Activated naive CD4-positive, alpha-beta T cell treated with anti-CD3 and anti-CD28 coated beads, Interleukin-2, amount 10 ng/mL, durations not matched to agents 7 days and 5 days (primary cell): ENCODE data around the gene CSTPP1.
A peak's percentile ranks its signal among the peaks of the same experiment; 100 is the strongest.

Experiments used
- CTCF ChIA-PET: fragments of 350-600 bp; sonication (Branson Sonifier 250); formaldehyde crosslinking; loops from one replicate; lab custom pipeline; 2021; ENCODE audit warnings: antibody characterized with exemption; lab: Charles Lee
- DNase-seq: peaks from one replicate; pipeline ENCODE4 v3.0.0-alpha.2; 2020
- H3K27ac Mint-ChIP-seq: one replicate; pipeline ENCODE4 v1.8.0; 2021; ENCODE audit warnings: mild to moderate bottlenecking, moderate library complexity, mixed read lengths
- H3K27me3 Mint-ChIP-seq: one replicate; pipeline ENCODE4 v1.8.0; 2021; ENCODE audit warnings: mild to moderate bottlenecking, mixed read lengths
- H3K36me3 Mint-ChIP-seq: one replicate; pipeline ENCODE4 v1.8.0; 2021; ENCODE audit warnings: mixed read lengths
- H3K4me1 Mint-ChIP-seq: one replicate; pipeline ENCODE4 v1.8.0; 2021; ENCODE audit warnings: mixed read lengths
- H3K4me3 Mint-ChIP-seq: one replicate; pipeline ENCODE4 v1.8.0; 2021; ENCODE audit warnings: mild to moderate bottlenecking, moderate library complexity, mixed read lengths
- H3K9me3 Mint-ChIP-seq: one replicate; pipeline ENCODE4 v1.8.0; 2021; ENCODE audit warnings: mixed read lengths

Gene CSTPP1

GRCh38 chr11:47177846-47178245, 241.3 kb downstream of the CSTPP1 start:
- Mint-ChIP-seq H3K4me1 (peaks cover 44% of the 10 kb centered on the region), H3K4me3 (peak overlapping the region; percentile 96), H3K36me3 (peaks cover 15% of the 10 kb centered on the region), H3K9me3 (no peaks in the 10 kb centered on the region), H3K27ac (peak overlapping the region; percentile 100), H3K27me3 (no peaks in the 10 kb centered on the region)
- CTCF ChIA-PET, result interaction anchor here (0.6 to 3.4 kb wide), 19 partner anchors 9 to 444 kb away, joined by 3 to 32 read pairs (median 3); partner anchors contain the start of genes ACP2 and DDB2
- no peak for DNase-seq

GRCh38 chr11:47178316-47178715, 241.8 kb downstream of the CSTPP1 start:
- Mint-ChIP-seq H3K9me3 (no peaks in the 10 kb centered on the region), H3K4me1 (peaks cover 39% of the 10 kb centered on the region), H3K36me3 (peaks cover 10% of the 10 kb centered on the region), H3K27me3 (peaks cover under 1% of the 10 kb centered on the region), H3K4me3 (no peak overlapping the region), H3K27ac (peak overlapping the region; percentile 100)
- CTCF ChIA-PET, result interaction anchor here (0.6 to 3.4 kb wide), 18 partner anchors 36 to 444 kb away, joined by 3 to 32 read pairs (median 4); partner anchors contain the start of genes ACP2 and DDB2
- no peak for DNase-seq

- Mint-ChIP-seq H3K36me3 (peaks cover 5% of the 10 kb centered on the region), H3K4me3 (no peak overlapping the region), H3K4me1 (peaks cover 32% of the 10 kb centered on the region), H3K27me3 (peaks cover 7% of the 10 kb centered on the region), H3K27ac (peak overlapping the region; percentile 72), H3K9me3 (no peaks in the 10 kb centered on the region)
- DNase-seq, result no peak
- CTCF ChIA-PET, result interaction anchor here (0.6 to 3.4 kb wide), 24 partner anchors 14 to 487 kb away, joined by 3 to 32 read pairs (median 4); partner anchors contain the start of genes ACP2 and DDB2
Observed at GRCh38 chr11:47178737-47179654, 242.4 kb downstream of the CSTPP1 start.

- Mint-ChIP-seq H3K27me3 (peaks cover 14% of the 10 kb centered on the region), H3K27ac (peak overlapping the region; percentile 72), H3K4me3 (no peak overlapping the region), H3K4me1 (peaks cover 31% of the 10 kb centered on the region), H3K9me3 (no peaks in the 10 kb centered on the region), H3K36me3 (peaks cover 5% of the 10 kb centered on the region)
- peak; percentile 69 for DNase-seq
- CTCF ChIA-PET, result interaction anchor here (1.0 to 3.4 kb wide), 12 partner anchors 14 to 275 kb away, joined by 3 to 32 read pairs (median 4); partner anchors contain the start of genes ACP2, DDB2 and NR1H3
Observed at GRCh38 chr11:47179655-47179991, 243.1 kb downstream of the CSTPP1 start.

GRCh38 chr11:47180006-47180787, 243.6 kb downstream of the CSTPP1 start:
- Mint-ChIP-seq H3K36me3 (peaks cover 5% of the 10 kb centered on the region), H3K4me3 (no peak overlapping the region), H3K27me3 (peaks cover 20% of the 10 kb centered on the region), H3K4me1 (peaks cover 28% of the 10 kb centered on the region), H3K9me3 (no peaks in the 10 kb centered on the region), H3K27ac (no peak overlapping the region)
- CTCF ChIA-PET, result interaction anchor here (0.9 to 3.4 kb wide), 13 partner anchors 13 to 275 kb away, joined by 3 to 32 read pairs (median 4); partner anchors contain the start of genes ACP2, DDB2 and NR1H3
- no peak for DNase-seq

GRCh38 chr11:47181271-47181670, 244.7 kb downstream of the CSTPP1 start:
- H3K27ac Mint-ChIP-seq, result no peak overlapping the region
- H3K4me3 Mint-ChIP-seq, result no peak overlapping the region
- H3K27me3 Mint-ChIP-seq, result peaks cover 26% of the 10 kb centered on the region
- peaks cover 2% of the 10 kb centered on the region for H3K36me3 Mint-ChIP-seq
- DNase-seq, result no peak
- CTCF ChIA-PET, result interaction anchor here (0.9 to 1.4 kb wide), 4 partner anchors 34 to 78 kb away, joined by 3 to 4 read pairs (median 4); partner anchors contain the start of genes ACP2, DDB2 and NR1H3
- peaks cover 19% of the 10 kb centered on the region for H3K4me1 Mint-ChIP-seq
- H3K9me3 Mint-ChIP-seq, result no peaks in the 10 kb centered on the region

GRCh38 chr11:47182380-47182779, 245.8 kb downstream of the CSTPP1 start:
- no peak overlapping the region for H3K4me3 Mint-ChIP-seq
- no peaks in the 10 kb centered on the region for H3K9me3 Mint-ChIP-seq
- CTCF ChIA-PET, result interaction anchor here (0.6 kb wide), 1 partner anchor 77 kb away, joined by 3 read pairs; no protein-coding TSS in a partner anchor
- peaks cover 20% of the 10 kb centered on the region for H3K4me1 Mint-ChIP-seq
- no peaks in the 10 kb centered on the region for H3K36me3 Mint-ChIP-seq
- H3K27me3 Mint-ChIP-seq, result peaks cover 37% of the 10 kb centered on the region
- no peak for DNase-seq
- H3K27ac Mint-ChIP-seq, result no peak overlapping the region

- no peaks in the 10 kb centered on the region for H3K9me3 Mint-ChIP-seq
- DNase-seq, result no peak
- H3K27ac Mint-ChIP-seq, result no peak overlapping the region
- CTCF ChIA-PET, result interaction anchor here (0.8 kb wide), 1 partner anchor 75 kb away, joined by 3 read pairs; the partner anchor contains the start of gene NR1H3
- no peaks in the 10 kb centered on the region for H3K36me3 Mint-ChIP-seq
- H3K4me3 Mint-ChIP-seq, result no peak overlapping the region
- peaks cover 16% of the 10 kb centered on the region for H3K4me1 Mint-ChIP-seq
- peaks cover 45% of the 10 kb centered on the region for H3K27me3 Mint-ChIP-seq
Observed at GRCh38 chr11:47183031-47183856, 246.7 kb downstream of the CSTPP1 start.

- peaks cover 53% of the 10 kb centered on the region for H3K27me3 Mint-ChIP-seq
- DNase-seq, result no peak
- H3K4me1 Mint-ChIP-seq, result peaks cover 16% of the 10 kb centered on the region
- H3K36me3 Mint-ChIP-seq, result no peaks in the 10 kb centered on the region
- H3K27ac Mint-ChIP-seq, result no peak overlapping the region
- no peaks in the 10 kb centered on the region for H3K9me3 Mint-ChIP-seq
- no peak overlapping the region for H3K4me3 Mint-ChIP-seq
- CTCF ChIA-PET, result interaction anchor here (0.8 to 1.7 kb wide), 2 partner anchors 74 to 76 kb away, joined by 3 to 5 read pairs; partner anchors contain the start of gene NR1H3
Observed at GRCh38 chr11:47183969-47184368, 247.4 kb downstream of the CSTPP1 start.

GRCh38 chr11:47184711-47185304, 248.2 kb downstream of the CSTPP1 start:
- no peaks in the 10 kb centered on the region for H3K36me3 Mint-ChIP-seq
- H3K27me3 Mint-ChIP-seq, result peaks cover 59% of the 10 kb centered on the region
- no peak overlapping the region for H3K4me3 Mint-ChIP-seq
- DNase-seq, result no peak
- H3K9me3 Mint-ChIP-seq, result no peaks in the 10 kb centered on the region
- H3K4me1 Mint-ChIP-seq, result peaks cover 12% of the 10 kb centered on the region
- CTCF ChIA-PET, result interaction anchor here (1.7 kb wide), 1 partner anchor 75 kb away, joined by 5 read pairs; no protein-coding TSS in a partner anchor
- no peak overlapping the region for H3K27ac Mint-ChIP-seq

GRCh38 chr11:47185305-47186075, 248.9 kb downstream of the CSTPP1 start:
- peak; percentile 29 for DNase-seq
- Mint-ChIP-seq H3K4me1 (peaks cover 12% of the 10 kb centered on the region), H3K27me3 (peaks cover 59% of the 10 kb centered on the region), H3K9me3 (no peaks in the 10 kb centered on the region), H3K4me3 (peak overlapping the region; percentile 48), H3K27ac (no peak overlapping the region), H3K36me3 (no peaks in the 10 kb centered on the region)
- CTCF ChIA-PET, result interaction anchor here (1.7 kb wide), 1 partner anchor 74 kb away, joined by 5 read pairs; no protein-coding TSS in a partner anchor

- Mint-ChIP-seq H3K9me3 (no peaks in the 10 kb centered on the region), H3K27ac (no peak within 1 kb of the TSS), H3K36me3 (no peaks in the 10 kb centered on the region), H3K4me3 (peak within 1 kb of the TSS; percentile 71), H3K4me1 (peaks cover 12% of the 10 kb centered on the region), H3K27me3 (peaks cover 61% of the 10 kb centered on the region)
- CTCF ChIA-PET, result interaction anchor here (0.7 kb wide), 1 partner anchor 25 kb away, joined by 3 read pairs; no protein-coding TSS in a partner anchor
- DNase-seq, result peak; percentile 63
Observed at GRCh38 chr11:47186076-47186699, 249.6 kb downstream of the CSTPP1 start, which contains the start of gene PACSIN3. TSS of gene PACSIN3 (minus strand) at chr11:47186434. CDS start at chr11:47182727, 3,707 bp downstream.
